ENCODE data around the gene TUBB1. TPM values are rescaled to one million over a fixed set of nuclear protein-coding genes. Genes with fewer than 3 reads are reported as not detected.
A peak's percentile ranks its signal among the peaks of the same experiment; 100 is the strongest.

The TUBB1 gene
- total and polyA plus RNA-seq, 2 of the 13 experiments (the other 11 are each of a cell fraction or from before 2014, with no cell fraction given): 0.11 to 57.6 TPM

DNA sequence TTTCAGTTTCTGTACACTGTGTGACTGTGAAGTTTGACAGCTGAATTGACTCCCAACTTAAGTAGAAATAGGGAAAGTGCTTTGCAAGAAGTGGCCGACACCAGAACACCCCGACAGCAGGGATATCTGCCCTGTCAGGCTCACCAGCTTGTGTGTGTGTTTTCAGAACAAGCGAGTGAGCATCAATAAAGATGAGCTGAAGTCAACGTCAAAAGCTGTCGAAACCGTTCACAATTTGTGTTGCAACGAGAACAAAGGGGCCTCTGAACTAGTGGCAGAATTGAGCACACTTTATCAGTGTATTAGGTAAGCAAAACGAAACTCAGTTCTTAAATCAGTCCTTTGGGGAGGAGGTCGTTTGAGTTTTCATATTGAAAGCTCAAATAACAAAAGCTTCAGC is 27.5 kb upstream of the TUBB1 start (continued):
- TF ChIP-seq SIX1 (CRISPR knock-in tag; IDR thresholded peaks at IDR 0.05; ENCODE audit: borderline replicate concordance) (no peak), BCL6 (CRISPR knock-in tag; IDR thresholded peaks at IDR 0.05) (0 out of 2 replicates have a peak, but pooled peaks have one; percentile 15)

GRCh38 chr20:58992911-58993310 is 26.3 kb upstream of the TUBB1 start:
- Histone ChIP-seq H4K20me1 (ENCODE audit: insufficient read depth, low read length) (no peaks in the 10 kb centered on the region), H3K27me3 (ENCODE audit: control insufficient read depth in 1 of 2, insufficient read depth in 2 of 2, low read length in 2 of 2) (no peaks in the 10 kb centered on the region), H2AFZ (ENCODE audit: low read length) (no peak overlapping the region), H3K4me1 (ENCODE audit: insufficient read depth, low read length) (peaks cover 68% of the 10 kb centered on the region), H3K4me2 (ENCODE audit: low read depth, low read length) (no peak overlapping the region), H3K27ac (ENCODE audit: extremely low read length, insufficient read depth, low read length) (peak overlapping the region; percentile 7), H3K36me3 (replicated peaks in 1 of 2; ENCODE audit: control insufficient read depth in 1 of 2, insufficient read depth in 2 of 2, low read length in 2 of 2) (peaks cover 53 to 74% of the 10 kb centered on the region in 2 experiments), H3K9ac (ENCODE audit: insufficient read depth, low read depth, low read length) (no peak overlapping the region), H3K4me3 (replicated peaks in 1 of 3; ENCODE audit: insufficient read depth in 1 of 3, low read depth in 2 of 3, low read length in 3 of 3) (no peak overlapping the region), H3K9me3 (ENCODE audit: low read length) (no peaks in the 10 kb centered on the region), H3K79me2 (ENCODE audit: insufficient read depth, low read length) (no peaks in the 10 kb centered on the region)
- in situ Hi-C loops (cut with HindIII; ENCODE audit: extremely low pct_ligation_motif_present, low pct_unique_long_range_greater_than_20kb) (no loop called here), intact Hi-C loops (cut with micrococcal nuclease; ENCODE audit: unreplicated experiment) (no loop called here)
- no peak for FAIRE-seq
- no TSS peak for BruUV-seq (replicated peaks)
- WGBS (ENCODE audit: low lambda C conversion rate): 94% methylated on average over 3 of the region's 3 CpGs
- ATAC-seq: no peak
- ChIA-PET POLR2A (interaction anchor here (0.9 to 2.4 kb wide), 7 partner anchors 9 to 103 kb away, joined by 3 to 11 read pairs (median 6); partner anchors contain the start of gene ATP5F1E), CTCF (ENCODE audit: low intra/inter-chr PET ratio, low total read pairs) (no interaction called here)
- TF ChIP-seq ZNF276 (CRISPR knock-in tag; IDR thresholded peaks at IDR 0.05; ENCODE audit: low read depth) (no peak), ZNF407 (CRISPR knock-in tag; IDR thresholded peaks at IDR 0.05; ENCODE audit: not compliant biosample characterization) (peak; percentile 47), MTF1 (CRISPR knock-in tag; IDR thresholded peaks at IDR 0.05) (no peak), KLF16 (CRISPR knock-in tag; IDR thresholded peaks at IDR 0.05) (no peak)
- no peak for DNase-seq (ENCODE audit: low spot score)
